GM06990 (cell line): Measurements from ENCODE around the gene KLRF1.

Source experiments
- DNase-seq: peaks from one replicate; pipeline ENCODE4 v3.0.0-alpha.2; 2011; ENCODE audit not compliant: insufficient read length; ENCODE audit errors: extremely low read depth
- H3K27me3 ChIP-seq: replicated peaks from 2 replicates; pipeline ENCODE4 v1.6.0; 2011; ENCODE audit warnings: low read length; ENCODE audit not compliant: control insufficient read depth, insufficient read depth
- H3K36me3 ChIP-seq: 2 replicates; pipeline ENCODE4 v1.5.1; 2011; ENCODE audit warnings: low read length; ENCODE audit not compliant: control insufficient read depth, insufficient read depth
- H3K4me3 ChIP-seq: replicated peaks from 2 replicates; pipeline ENCODE4 v1.5.1; 2011; ENCODE audit warnings: low read depth, mild to moderate bottlenecking, control low read depth, low read length
- TF ChIP-seq, protein P1 (sequence below): IDR thresholded peaks from 2 replicates; pipeline ENCODE4 v1.5.1; 2011; ENCODE audit warnings: low read length, control low read depth, mild to moderate bottlenecking, inconsistent platforms; ENCODE audit not compliant: insufficient read depth, poor library complexity, severe bottlenecking

Gene KLRF1

DNA sequence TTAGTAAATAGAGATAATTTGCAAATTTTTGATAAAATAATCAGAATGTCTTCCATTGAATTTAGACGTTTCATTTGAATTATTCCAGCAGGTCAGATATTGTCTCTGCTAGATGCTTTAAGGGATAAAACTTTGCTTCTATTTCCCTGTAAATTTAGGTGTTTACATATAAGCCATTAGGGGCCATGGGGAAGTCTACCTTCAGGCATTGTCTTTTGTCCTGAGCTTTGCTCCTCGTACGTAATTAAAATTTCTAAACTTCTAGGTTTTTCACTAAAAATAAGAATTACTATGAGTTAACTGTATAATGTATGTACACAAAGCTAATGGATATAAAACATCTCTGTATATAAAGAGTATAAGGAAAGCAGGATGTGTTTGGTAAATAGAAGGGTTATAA, 42.5 kb upstream of the KLRF1 start:
- no peaks in the 10 kb centered on the region for H3K27me3 ChIP-seq
- TF ChIP-seq, protein P1, sequence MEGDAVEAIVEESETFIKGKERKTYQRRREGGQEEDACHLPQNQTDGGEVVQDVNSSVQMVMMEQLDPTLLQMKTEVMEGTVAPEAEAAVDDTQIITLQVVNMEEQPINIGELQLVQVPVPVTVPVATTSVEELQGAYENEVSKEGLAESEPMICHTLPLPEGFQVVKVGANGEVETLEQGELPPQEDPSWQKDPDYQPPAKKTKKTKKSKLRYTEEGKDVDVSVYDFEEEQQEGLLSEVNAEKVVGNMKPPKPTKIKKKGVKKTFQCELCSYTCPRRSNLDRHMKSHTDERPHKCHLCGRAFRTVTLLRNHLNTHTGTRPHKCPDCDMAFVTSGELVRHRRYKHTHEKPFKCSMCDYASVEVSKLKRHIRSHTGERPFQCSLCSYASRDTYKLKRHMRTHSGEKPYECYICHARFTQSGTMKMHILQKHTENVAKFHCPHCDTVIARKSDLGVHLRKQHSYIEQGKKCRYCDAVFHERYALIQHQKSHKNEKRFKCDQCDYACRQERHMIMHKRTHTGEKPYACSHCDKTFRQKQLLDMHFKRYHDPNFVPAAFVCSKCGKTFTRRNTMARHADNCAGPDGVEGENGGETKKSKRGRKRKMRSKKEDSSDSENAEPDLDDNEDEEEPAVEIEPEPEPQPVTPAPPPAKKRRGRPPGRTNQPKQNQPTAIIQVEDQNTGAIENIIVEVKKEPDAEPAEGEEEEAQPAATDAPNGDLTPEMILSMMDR, result no peak
- no peak overlapping the region for H3K4me3 ChIP-seq
- no peaks in the 10 kb centered on the region for H3K36me3 ChIP-seq
- DNase-seq, result no peak

- H3K27me3 ChIP-seq, result no peaks in the 10 kb centered on the region
- TF ChIP-seq, protein P1, result no peak
- H3K4me3 ChIP-seq, result no peak overlapping the region
- no peaks in the 10 kb centered on the region for H3K36me3 ChIP-seq
- no peak for DNase-seq
Measured at GRCh38 chr12:9786726-9787717, 40.3 kb upstream of the KLRF1 start.

DNA sequence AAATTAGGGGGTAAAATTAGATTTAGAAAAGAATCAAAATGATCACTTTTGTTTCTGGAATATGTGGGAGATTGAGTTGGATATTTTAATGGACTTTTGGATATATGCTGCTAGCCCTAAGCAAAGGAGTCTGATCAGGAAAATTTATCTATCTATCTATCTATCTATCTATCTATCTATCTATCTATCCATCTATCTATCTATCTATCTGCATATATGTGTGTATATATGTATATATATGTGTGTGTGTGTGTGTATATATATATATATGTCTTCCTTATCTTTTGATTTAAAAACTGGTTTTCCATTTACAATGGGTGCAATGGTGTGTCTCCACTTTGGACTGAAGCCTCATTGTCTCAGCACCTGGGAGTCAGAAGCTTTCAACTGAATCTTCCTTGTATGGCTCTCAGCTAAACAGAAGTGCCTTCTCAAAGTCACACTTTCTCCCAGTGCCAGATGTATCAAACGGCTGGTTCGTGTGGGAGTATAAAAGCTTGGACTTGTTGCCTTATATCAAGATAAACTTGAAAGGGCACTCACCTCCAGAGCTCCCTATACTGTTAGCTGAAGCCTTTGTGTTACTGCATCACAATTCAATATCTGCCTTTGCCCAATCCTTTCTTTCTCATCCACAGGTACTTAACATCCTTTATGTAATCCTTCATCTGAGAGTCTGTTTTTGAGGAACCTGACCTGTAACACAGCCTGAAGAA, 34.9 kb upstream of the KLRF1 start:
- Histone ChIP-seq H3K27me3 (no peaks in the 10 kb centered on the region), H3K4me3 (no peak overlapping the region), H3K36me3 (no peaks in the 10 kb centered on the region)
- TF ChIP-seq, protein P1, result no peak
- DNase-seq, result no peak

- H3K4me3 ChIP-seq, result no peak overlapping the region
- TF ChIP-seq, protein P1, result no peak
- DNase-seq, result no peak
- no peaks in the 10 kb centered on the region for H3K36me3 ChIP-seq
- H3K27me3 ChIP-seq, result no peaks in the 10 kb centered on the region
Measured at GRCh38 chr12:9792961-9793617, 34.2 kb upstream of the KLRF1 start.

DNA sequence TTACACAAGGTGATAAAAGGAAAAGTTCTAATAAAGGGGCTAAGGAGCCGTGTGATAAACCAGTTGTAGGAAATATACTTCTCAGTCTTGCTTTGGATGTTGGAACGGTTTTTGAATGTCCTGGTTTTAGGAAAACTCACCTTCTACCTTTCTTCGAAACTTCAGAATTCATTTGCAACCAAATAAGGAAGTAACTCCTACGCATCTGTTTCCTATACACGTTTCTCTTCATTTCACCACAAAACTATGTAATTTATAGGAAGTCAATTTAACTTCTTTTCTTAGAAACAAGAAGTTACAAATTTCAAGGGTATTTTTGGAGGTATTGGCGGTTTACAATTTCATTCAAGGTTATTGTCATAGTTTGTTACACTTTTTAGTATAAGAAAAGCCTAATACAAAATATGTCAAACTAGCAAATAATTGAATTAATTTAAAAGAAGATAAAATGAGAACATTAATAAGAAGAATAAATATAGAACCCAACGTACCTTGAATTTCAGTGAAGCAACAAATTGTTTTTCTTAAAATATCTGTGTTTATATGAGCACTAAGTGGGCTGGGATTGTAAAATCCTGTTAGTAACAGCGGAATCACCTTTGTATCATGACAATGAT, 33.4 kb upstream of the KLRF1 start:
- no peak overlapping the region for H3K4me3 ChIP-seq
- no peak for DNase-seq

More for the DNA sequence above, 33.4 kb upstream of the KLRF1 start:
- H3K36me3 ChIP-seq, result no peaks in the 10 kb centered on the region
- TF ChIP-seq, protein P1, result no peak
- no peaks in the 10 kb centered on the region for H3K27me3 ChIP-seq
